ENCODE data around the gene C2CD5.

DNA sequence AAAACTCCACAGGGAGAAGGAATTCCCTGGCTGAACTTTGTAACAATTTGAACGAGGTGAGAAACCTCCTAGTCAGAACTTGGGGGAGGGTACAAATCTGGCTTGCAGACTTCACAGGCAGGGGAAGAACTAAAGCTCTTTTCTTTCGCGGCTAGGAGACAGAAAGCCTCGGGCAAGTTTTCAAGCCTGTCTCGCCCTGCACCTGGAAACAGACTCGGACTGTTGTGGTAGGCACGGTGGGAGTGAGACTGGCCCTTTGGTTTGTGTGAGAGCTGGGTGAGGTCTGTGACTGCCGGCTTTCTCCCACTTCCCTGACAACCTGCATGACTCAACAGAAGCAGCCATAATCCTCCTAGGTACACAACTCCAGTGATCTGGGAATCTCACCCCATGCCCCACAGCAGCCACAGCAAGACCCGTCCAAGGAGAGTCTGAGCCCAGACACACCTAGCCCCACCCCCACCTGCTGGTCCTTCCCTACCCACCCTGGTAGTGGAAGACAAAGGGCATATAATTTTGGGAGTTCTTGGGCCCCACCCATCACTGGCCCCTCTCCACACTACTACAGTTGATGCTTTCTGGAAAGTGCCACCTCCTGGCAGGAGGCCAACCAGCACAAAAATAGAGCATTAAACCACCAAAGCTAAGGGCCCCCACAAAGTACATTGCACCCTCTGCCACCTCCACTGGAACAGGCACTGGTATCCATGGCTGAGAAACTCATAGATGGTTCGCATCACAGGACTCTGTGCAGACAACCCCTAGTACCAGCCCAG lies 107.1 kb downstream of the C2CD5 start:
- TF ChIP-seq POLR2A (IDR thresholded peaks at IDR 0.05; ENCODE audit: low read depth) (no peak), EP300 (IDR thresholded peaks at IDR 0.05) (no peak)
- TF ChIP-seq, protein P1, sequence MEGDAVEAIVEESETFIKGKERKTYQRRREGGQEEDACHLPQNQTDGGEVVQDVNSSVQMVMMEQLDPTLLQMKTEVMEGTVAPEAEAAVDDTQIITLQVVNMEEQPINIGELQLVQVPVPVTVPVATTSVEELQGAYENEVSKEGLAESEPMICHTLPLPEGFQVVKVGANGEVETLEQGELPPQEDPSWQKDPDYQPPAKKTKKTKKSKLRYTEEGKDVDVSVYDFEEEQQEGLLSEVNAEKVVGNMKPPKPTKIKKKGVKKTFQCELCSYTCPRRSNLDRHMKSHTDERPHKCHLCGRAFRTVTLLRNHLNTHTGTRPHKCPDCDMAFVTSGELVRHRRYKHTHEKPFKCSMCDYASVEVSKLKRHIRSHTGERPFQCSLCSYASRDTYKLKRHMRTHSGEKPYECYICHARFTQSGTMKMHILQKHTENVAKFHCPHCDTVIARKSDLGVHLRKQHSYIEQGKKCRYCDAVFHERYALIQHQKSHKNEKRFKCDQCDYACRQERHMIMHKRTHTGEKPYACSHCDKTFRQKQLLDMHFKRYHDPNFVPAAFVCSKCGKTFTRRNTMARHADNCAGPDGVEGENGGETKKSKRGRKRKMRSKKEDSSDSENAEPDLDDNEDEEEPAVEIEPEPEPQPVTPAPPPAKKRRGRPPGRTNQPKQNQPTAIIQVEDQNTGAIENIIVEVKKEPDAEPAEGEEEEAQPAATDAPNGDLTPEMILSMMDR (IDR thresholded peaks at IDR 0.05), result no peak
